Measurements from ENCODE around the gene TDRD3.
A peak's percentile ranks its signal among the peaks of the same experiment; 100 is the strongest.
"Not testable (repeated sequence)": the region's sequence is repeated elsewhere in the genome, so short reads cannot be mapped to it uniquely, and the experiment has no call there.

TDRD3 gene

DNA sequence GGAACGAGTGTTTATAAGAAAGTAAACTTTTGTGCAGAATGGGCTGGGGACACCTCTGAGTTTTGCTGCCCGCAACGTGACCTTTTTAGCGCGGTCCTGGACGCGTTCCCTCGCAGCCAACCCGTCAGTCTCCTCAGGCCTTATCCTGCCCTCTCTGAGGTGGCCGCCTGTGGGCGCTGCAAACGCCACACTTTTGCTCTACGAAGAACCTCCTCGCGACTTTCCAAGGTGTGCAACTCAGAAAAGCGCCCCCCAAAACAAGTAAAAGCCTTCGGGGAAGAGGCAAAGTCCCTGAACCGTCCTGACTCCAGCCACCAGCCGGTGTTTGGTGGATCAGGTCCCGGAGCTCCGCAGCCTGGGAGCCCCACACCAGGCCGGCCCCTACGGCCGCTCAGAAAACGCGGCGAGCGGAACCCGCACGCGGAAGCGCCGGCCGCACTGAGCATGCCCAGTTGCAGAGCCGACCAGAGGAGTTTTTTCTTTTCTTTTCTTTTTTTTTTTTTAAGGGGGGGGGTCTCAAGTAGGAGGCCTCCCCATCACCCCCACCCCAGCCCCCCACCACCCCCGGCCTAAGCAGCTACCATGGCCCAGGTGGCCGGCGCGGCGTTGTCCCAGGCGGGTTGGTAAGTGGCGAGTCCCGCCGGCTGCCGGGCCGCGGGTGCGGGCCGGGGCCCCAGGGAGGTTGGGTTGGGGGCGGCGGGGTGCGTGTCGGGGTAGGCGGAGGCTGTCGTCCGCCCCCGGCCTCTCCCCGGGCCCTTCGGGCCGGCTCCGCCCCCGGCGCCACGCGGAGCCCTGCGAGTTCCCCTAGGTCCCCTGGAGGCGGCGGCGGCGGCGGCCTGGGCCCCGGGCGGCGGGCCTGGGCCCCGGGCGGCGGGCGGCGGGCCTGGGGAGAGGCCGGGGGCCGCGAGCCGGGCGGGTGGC lies at the start of gene TDRD3:
TDRD3 (plus strand) TSS at position 438 of the 921 bp plus-strand sequence; CDS start at position 583, 145 bp downstream.
- peak; percentile 80 to 83 for DNase-seq

DNA sequence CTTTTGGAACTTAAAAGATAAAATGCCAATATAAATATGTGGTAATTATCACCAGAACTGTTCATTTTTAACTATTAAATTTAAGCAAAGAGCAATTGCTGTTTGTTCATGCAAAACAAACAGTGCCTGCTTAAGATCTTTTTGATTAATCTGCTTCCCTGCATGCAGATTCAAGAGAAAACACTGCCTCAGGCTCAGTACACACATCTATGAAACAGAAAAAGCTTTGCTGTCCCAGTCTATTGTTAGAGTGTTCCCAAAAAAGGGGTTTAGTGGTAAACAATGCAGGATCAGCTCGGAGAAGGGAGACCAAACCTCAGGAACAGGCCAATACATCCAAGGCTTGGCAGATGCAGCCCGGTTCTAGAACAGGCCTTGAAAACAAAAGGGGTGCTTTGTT lies 49.3 kb upstream of the TDRD3 start:
- no peak for DNase-seq

DNA sequence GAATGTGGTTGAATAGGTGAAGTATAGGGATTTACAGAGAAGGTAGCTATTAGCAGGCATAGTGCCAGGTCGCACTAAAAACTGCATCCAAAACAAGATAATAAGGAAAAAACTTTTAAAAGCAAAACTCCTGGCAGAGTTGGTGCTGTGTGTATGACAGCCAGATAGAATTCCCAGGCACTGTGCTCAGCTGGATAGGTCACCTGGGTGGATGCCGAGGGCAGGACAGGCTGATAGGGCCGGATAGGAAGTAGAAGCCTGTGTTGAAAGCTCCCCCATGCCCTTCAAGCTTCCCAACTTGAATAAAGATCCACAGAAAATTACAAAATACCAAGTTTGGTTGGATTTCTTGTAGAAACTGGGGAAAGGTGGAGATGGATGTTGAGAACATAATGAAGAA lies 48.9 kb upstream of the TDRD3 start:
- no peak for DNase-seq

DNA sequence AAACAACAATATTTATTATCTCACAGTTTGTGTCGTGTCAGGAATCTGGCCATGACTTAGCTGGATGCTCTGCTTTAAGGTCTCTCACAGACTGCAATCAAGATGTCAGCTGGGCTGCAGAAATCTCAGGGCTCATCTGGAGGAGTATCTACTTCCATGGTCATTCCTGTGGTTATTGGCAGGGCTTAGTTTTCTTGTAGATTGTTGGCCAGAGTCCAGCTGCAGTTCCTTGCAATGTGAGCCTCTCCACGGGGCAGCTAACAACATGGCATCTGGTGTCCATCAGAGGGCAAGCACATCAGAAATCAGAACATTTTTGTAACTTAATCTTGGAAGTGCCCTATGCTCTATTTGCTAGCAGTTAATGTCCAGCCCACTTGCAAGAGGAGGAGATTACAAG lies 45.7 kb upstream of the TDRD3 start:
- no peak for DNase-seq

DNA sequence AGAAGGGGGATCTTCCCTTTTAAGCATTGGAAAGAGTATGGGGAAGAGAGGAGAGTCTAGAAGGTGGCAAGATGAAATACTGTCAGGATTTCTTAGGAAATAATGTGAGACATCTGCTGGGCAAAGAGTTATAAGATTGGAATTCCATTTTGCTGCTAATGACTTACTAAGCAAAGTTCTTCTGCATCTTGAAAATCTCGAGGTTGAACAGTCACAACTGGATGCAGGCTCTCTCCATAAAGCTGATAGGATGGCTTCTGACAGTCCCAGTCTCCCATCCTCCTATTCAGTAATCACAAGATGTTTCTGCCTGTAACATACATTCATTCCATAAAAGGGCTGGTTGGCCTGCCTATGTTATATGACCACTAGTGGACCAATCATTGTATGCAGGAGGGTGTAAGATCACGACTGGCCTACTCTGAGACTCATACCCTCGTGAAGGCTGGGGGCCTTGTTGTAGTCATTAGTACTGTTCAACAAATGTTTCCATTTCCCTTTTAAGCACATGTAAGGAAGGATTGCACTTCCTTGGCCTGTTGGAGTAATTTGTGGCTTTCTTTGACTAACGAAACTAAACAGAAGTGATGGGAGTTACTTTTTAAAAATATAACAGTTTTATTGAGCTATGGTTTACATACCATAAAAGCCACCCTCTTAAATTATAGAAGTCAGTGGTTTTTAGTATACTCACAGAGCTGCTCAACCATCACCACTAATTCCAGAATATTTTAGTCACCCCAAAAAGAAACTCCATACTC lies 45.0 kb upstream of the TDRD3 start:
- no peak for DNase-seq

DNA sequence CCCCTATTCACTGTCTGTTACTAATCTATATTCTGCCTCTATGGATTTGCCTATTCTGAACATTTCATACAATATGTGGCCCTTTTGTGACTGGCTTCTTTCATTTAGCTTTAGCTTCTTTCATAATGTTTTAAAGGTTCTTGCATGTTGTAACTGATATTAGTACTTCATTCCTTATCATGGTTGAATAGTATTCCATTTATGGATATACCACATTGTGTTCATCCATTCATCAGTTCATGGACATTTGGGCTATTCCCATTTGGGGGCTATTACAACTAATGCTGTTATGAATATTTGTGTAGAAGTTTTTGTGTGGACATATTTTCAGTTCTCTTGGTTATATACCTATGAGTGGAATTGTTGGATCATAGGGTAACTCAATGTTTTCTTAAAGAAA lies 44.4 kb upstream of the TDRD3 start:
- DNase-seq = no peak

DNA sequence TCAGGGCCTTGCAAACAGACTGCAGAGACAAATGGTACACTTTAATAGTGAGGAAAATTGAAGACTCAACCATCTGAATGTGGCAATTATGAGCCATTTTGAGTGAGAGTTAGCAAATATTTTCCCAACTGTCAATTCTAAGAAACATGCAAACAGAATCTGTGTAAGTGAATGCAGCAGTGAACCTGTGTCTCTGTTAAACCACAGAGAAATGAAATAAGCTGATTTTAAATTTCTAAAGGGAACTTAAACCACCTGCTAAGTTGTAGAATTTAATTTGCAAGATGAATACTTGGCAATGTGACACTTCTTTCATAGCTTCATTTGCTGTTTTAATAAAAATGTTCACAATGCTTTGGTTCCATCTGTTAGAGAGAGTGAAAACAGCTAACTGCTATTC lies 42.0 kb upstream of the TDRD3 start:
- no peak for DNase-seq

DNA sequence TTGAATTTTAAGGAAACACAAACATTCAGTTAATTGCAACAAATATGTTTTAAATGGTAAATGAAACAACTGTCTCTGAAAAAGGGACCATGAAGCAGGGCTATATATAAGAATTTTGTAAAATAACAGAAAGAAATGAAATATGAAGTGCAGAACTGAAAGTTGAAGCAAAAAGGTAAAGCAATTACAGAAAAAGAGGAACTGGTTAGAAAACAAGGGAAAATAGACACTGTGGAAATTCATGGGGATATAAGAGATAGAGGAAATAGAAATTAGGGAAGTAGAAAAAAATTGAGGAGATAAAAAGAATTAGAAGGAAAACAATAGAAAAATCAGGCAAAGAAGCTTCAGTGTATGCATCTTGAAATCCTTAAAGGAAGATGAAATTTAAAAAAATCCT lies 40.0 kb upstream of the TDRD3 start:
- no peak for DNase-seq

DNA sequence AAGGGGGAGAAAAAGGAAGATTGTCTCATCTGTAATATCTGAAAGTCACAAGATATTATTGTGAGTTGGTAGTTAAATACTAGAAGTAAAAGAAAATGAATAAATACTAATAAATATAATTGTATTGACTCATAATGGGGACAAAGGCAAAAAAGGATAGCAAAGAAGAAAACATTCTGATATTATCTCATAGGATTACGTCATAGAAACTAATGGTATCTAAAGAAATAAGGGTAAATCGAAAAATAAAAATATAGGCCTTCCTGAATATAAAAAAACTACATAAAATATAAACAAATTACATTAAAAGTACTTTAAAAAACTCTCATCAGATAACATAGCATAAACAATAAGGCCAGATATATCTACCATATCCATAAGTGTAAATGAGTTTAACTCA lies 38.6 kb upstream of the TDRD3 start:
- no peak for DNase-seq

DNA sequence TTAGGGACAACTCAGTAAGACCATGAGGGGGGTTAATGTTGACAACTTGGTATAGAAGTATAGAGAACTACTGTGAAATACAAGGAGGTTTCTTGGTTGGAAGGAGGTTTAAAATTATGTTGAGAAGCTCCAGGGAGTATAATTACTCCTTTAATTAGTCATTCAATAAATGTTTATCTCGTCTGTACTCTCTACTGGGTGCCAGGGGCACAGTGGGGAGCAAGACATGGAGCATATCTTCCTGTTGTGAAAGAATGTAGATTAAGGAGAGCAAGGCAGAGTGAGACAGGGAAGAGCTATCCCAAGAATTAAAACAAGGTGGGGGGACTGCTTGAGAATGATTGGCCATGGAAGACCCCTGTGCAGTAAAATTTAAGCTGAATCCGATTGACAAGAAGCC lies 33.7 kb upstream of the TDRD3 start:
- DNase-seq = no peak

DNA sequence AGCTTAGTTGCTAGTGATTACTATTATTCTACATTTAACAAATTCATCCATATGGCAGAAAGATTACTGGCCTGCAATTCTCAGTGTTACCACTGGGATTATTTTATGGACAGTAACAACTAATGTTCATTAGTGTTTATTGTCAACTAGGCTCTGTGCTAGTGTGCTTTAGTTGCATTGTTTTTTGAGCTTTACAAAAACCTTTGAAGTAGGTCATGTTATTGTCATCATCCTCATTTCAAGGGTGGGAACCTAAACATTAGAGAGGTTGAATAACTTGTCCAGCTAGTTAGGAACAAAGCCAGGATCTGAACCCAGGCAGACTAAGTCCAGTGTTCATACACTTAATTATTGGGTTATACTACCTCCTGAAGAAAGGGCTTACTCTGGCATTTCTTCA lies 27.8 kb upstream of the TDRD3 start:
- peak in 1 of 2 donors; percentile 14 for DNase-seq

DNA sequence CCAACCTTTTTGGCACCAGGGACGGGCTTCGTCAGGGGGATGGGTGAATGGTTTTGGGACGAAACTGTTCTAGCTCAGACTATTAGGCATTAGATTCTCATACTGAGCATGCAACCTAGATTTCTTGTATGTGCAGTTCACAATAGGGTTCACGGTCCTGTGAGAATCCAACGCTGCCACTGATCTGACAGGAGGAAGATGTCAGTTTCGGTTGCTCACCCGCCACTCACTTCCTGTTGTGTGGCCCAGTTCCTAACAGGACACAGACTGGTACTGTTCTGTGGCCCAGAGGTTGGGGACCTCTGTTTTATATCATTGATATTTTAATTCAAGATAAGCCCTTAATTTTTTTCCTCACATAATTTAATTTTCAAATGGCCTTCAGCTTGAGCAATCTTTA lies 26.7 kb upstream of the TDRD3 start:
- peak in 1 of 2 donors; percentile 27 for DNase-seq

DNA sequence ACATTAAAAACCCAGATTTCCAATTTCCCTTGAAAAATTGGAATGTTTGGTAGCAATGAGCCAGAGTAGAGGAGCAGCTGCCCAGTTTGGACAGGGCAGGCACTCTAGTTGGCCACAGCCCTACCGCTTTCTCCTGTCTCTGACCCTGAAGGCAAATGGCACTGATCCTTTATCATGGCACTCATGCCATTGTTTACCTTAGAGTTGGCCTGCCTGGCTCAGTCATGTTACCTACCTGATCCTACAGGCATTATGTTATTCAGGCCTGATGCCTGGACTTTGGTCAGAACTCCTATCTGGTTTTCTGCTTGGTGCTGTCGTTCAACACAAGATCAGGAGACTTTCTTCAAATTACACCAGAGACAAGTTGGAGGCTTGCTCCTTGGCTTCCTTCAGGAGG lies 24.9 kb upstream of the TDRD3 start:
- no peak for DNase-seq

DNA sequence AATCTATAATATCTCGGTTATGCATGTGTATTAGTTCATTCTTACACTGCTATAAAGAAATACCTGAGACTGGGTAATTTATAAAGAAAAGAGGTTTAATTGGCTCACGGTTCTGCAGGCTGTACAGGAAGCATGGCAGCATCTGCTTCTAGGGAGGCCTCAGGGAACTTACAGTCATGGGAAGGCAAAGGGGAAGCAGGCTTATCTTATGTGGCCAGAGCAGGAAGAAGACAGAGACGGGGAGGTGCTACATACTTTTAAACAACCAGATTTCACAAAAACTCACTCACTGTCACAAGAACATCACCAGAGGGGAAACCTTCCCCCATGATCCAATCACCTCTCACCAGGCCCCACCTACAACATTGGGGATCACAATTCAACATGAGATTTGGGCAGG lies 17.7 kb upstream of the TDRD3 start:
- DNase-seq = not testable (repeated sequence)

DNA sequence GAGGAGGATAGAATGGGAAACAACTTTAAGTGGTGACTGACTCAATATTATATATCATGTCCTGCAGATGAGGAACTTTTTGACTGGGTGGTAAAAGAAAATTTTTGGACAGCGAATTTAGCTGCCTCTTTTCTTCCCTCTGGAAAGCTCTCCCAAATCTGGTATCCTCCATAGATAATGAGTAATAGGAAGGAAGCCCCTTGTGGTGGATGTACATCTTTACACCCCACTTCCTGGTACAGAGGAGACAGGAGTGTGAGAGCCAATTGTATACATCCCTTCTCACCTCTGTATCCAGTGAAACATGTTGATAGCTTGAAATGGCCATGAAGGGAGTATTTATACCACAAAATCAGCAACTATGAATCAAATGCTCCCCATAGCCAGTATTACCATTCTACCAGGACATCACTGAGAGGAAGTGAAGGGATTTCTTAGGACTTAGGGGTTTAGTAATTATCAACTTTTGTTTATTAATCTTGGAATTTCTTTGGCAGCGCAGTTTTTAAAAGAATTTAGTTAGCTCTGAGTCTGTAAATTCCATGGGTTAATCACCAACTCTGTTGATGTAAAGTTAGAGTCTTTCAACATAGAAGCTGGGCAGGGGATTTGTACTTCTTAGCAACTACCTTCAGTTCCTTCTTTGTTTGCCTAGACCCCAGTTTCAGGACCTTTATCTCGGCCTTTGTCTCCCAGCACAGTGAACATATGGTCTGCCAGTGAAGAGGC lies 17.0 kb upstream of the TDRD3 start:
- no peak for DNase-seq

DNA sequence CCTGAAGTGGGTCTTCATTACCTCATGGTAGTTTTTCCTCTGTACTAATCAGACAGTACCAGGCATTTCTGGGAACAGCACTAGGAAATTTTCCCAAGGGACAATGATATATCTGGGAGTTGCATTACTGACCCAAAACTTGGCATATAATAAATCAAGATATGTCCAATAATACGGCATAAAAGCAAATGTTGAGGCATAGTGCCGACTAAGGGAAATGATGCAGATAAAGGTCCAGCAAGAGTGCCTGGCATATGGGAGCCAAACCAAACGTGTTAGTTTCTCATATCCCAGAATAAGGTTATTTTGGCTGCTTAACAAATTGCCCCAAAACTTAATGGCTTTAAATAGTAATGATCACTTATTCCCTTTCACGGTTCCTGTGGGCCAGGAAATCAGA lies 12.1 kb upstream of the TDRD3 start:
- DNase-seq = no peak

DNA sequence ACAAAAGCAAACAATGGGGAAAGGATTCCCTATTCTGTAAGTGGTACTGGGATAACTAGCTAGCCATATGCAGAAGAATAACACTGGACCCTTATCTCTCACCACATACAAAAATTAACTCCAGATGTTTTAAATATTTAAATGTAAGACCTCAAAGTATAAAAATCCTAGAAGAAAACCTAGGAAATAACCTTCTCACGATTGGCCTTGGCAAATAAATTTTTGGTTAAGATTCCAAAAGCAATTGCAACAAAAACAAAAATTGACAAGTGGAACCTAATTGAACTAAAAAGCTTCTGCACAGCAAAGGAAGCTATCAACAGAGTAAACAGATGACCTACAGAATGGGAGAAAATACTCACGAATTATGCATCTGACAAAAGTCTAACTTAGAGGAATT lies 10.8 kb upstream of the TDRD3 start:
- no peak for DNase-seq

DNA sequence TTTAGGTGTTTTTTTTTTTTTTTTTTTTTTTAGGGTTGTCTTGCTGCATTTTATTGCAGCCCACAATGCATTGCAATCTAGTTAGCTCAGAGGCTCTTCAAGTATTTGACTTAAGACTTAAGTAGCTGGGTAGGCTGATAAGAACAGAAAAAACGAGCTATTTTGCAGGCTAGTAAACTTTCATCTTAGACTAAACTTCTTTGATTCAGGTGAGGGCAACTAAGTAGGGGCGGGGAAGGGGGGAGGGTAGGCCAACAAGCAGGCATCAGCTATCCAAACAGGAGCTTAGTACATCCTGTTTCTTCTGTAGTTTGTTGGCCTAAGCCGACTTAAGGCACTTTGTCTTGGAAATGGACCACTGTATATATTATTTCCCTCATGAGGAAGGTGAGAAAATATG lies 4.9 kb upstream of the TDRD3 start:
- no peak for DNase-seq

DNA sequence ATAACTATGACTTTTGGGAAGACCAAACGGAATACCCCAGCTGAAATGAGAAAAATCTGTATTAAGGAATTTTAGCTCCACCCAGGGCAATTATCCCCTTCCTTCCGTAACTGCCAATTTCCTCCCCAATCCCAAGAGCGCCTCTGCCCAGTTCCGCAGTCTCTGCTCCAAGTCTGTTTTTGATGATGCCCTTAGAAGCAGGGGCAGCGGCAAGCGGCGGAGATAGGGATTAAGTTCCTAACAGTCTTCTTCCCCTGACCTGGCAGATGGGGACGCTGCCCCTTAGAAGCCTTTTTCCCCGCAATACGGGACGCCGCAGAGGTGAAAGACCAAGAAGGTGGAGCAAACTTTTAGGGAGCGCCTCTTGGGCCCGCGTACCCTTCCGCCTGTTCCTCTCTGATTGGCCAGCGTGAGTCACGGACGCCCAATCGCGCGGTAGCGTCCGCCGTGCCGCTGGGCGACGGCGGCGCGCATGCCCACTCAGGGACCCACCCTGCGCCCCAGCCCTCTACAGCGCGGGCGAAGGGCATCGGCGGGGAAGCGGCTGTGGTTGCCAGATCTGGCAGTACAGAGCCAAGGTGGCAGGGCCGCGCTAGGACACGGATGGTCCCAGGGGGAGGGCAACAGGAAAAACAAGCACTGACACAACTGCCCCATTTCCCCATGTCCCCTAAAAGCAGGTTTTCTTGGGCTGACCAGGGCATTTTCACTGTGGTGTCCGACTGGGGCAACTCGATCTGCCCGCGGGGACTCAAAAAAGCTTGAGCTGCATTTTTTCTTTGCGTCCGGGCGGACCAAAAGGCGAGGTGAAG lies 843 bp upstream of the TDRD3 start:
- DNase-seq = peak; percentile 87 to 91

DNA sequence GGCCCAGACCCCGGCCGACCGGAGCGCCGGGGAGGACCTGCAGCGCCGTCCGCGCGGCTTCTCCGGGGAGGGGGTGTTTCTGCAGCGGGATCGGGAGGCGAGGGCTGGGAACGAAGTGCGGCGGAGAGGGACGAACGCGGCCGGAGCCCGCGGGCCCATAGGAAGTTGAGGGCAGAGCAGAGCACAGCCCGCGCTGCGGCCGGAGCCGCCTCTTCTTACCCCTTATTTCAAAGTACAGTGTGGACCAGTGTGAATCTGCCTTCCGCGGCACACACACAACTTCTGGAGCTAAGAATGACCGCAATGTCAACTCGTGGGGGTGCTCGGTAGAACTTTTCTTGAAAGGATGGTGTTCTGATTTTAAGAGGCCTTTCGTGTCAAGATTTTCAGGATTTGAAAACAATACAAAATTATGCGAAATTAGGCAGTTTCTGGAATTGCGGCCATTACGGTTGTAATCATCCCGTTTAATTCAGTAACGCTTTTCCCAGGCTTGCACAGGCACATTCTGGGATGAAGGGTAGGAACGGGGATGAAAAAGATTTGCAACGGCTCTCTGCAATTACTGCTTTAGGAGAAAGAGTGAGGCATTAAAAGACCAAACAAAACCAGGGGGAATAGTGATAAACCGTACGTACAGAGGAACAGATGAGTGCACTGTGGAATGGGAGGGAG lies 821 bp downstream of the TDRD3 start:
- peak in 1 of 2 donors; percentile 41 for DNase-seq

DNA sequence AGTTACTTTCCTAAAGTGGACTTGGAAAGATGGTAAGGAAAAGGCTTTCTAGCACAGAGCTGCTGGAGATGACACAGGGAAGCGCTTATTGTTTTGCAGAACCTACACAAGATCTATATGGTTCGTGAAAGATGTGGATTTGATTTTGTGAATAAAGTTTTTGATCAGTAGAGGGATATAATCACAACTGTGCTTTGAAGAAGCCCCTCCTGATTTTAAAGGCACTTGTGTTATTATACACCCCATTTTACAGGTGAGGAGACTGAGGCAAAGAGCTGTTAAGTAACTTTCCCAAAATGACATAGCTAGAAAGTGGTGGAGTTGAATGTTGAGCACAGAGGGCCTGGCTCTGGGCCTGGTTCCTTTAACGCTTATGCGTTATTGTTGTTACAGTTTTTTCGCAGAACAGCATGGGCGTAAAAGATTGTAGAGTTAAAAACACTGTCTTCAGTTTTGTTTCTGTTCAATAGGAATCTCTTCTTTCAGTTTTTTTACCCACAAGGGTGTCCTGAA lies 1.4 kb downstream of the TDRD3 start:
- no peak for DNase-seq
